ENCODE results near the gene TMCO4.
"Not testable (repeated sequence)": the region's sequence is repeated elsewhere in the genome, so short reads cannot be mapped to it uniquely, and the experiment has no call there.

The TMCO4 gene

DNA sequence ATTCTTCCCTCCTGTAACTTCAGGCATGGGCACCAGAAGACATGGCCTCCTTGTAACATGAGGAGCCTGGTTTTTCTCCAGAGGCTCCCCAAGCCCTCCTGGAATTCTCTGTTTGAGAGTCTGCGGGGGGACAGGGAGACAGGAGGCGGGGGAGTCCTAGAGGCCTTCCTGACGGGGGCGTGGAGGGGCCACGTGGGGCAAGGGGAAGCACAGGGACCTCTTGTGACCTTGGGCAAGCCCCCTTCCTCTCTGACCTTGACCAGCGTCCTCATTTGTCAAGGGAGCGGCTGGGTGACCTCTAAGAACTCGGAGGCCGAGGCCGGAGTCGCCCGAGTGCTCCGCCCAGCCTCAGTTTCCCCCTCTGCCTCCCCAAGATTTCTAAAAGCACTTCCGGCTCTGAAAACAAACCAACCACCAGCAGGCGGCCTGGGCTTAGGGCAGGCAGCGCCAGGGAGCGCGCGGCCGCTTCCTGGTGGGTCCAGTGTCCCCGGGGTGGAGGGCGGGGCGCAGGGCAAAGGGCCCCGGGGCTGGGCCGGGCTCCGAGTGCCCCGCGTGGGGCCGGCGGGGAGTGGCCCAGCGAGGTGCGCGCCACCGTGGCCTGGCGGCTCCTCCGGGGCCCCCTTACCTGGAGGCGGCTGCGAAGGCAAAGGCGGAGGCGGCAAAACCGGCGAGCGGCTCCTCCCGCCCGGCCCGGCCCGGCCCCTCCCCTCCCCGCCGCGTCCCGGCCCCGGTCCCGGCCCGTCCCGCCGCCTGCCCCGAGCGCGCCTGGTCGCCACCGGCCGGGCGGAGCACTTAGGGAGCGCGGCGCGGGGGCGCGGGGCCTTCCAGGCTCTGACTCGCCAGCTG, at the start of gene TMCO4:
Gene TMCO4, minus strand, starts transcription at position 687 of the 846 bp plus-strand sequence. CDS start 19,158 bp downstream, outside the sequence.
- peak; percentile 18 for DNase-seq (ENCODE audit: low read depth)

DNA sequence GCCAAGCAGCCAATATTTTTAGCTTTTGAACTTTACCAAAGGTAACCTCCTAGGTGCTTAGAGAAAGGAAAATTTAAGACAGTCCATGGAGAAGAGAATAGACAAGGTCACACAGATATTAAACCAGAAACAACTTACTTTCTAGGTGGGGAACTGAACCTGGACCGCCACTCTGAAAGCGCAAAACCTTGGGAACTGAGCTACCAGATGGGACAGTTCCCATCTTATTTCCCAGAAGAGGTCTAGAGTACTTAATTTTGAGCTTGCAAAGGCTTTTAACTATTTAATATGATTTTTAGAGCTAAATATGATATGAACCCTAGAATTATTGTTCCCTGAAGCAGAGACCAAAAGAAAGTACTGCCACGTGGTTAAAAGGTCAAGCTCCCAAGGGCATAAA, 49.6 kb upstream of the TMCO4 start:
- not testable (repeated sequence) for DNase-seq (ENCODE audit: low read depth)

DNA sequence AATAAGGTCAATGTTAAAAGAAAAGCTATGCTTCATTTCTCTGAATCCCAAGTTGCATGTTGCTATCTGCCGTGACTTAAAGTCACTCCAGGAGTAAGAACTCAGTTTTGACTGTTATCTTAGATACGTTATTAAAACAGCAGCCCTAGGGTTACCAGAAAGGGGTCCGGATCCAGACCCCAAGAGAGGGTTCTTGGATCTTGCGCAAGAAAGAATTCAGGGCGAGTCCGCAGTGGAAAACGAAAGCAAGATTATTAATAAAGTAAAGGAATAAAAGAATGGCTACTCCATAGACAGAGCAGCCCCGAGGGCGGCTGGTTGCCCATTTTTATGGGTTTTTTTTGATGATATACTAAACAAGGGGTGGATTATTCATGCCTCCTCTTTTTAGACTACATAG, 47.6 kb upstream of the TMCO4 start:
- DNase-seq (ENCODE audit: low read depth): not testable (repeated sequence)

DNA sequence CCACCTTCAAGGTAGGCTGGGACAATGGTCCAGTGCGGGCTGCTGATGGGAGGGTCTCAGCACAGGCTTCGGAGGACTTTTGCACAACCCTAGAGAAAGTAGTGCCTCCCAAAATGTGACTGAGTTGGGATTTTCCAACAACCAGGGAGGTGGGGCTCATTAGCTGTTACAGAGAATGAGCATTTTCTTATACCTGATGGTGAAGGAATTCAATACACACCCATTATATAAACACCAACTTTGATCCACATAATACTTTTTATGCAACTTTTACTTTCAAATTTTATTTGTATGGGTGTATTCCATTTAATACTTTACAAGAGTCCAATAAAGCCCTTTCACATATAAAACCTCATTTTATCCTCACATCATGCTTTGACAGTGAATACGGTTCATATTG, 46.6 kb upstream of the TMCO4 start:
- DNase-seq (ENCODE audit: low read depth): no peak

DNA sequence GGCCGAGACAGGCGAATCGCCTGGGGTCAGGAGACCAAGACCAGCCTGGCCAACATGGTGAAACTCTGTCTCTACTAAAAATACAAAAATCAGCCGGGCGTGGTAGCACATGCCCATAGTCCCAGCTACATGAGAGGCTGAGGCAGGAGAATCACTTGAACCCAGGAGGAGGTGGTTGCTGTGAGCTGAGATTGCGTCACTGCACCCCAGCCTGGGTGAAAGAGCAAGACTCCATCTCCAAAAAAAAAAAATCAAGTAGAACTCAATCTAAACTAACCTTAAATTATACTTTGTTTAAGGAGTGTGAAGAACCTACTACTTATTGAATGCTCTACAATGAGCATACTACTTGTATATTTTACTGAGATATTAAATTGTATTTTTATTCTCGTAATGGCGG, 45.8 kb upstream of the TMCO4 start:
- DNase-seq (ENCODE audit: low read depth): no peak

DNA sequence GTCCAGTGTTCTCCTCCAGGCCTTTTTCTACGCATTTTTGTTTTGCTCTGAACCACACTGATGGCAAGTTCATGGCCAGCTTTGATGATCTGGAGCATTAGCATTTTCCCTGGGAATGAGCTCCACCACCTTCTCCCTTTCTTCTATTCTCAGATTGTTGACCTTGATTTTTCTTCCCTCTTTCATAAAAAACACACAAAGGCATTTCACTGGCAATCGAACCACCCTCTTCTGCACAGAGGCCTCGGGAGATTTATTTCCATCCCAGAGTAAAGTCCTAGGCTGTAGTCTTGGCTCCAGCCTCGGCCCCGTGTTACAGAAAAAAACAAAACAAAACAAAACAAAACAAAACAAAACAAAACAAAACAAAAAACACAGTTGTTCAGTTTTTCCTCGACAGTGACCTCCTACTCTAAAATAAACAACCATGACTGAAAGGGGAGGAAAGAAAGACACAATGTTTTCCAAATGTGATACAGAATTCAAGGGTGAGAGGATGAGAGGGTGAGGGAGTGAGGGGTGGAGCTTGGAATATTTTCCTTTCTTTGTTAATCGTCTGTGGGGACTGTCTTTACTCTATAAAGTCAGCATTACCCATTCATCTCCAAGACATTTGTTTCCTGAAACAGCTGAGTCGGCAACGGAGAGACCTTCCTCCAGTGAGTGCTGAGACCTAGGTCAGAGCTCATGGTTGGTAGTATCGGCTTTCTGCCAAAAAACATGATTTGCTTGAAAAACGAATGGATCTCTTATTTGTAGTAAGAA, 45.2 kb upstream of the TMCO4 start:
- no peak for DNase-seq (ENCODE audit: low read depth)

DNA sequence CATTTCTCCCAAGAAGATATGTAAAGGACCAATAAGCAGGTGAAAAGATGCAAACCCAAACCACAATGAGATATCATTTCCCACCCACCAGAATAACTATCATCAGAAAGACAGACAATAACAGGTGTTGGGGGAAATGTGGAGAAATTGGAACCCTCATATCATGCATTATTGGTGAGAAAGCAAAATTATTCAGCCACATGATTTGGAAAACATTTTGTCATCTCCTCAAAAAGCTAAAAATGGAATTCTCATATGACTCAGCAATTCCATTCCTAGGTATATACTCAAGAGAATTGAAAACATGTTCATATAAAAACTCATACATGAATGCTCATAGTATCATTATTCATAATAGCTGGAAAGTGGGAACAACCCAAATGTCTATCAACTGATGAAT, 40.5 kb upstream of the TMCO4 start:
- DNase-seq (ENCODE audit: low read depth): no peak

DNA sequence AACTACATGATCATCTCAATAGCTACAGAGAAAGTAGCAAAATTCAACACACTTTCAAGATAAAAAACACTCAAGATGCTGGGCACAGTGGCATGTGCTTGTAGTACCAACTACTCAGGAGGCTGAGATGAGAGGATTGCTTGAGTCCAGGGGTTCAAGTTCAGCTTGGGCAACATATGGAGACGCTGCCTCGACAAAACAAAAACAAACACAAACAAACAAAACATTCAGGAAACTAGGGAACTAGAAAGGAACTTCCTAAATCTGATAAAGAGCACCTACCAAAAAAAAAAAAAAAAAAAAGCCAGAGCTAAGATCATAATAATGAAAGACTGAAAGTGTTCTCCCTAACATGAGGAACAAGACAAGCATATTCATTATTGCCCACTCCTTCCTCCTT, 38.1 kb upstream of the TMCO4 start:
- no peak for DNase-seq (ENCODE audit: low read depth)

DNA sequence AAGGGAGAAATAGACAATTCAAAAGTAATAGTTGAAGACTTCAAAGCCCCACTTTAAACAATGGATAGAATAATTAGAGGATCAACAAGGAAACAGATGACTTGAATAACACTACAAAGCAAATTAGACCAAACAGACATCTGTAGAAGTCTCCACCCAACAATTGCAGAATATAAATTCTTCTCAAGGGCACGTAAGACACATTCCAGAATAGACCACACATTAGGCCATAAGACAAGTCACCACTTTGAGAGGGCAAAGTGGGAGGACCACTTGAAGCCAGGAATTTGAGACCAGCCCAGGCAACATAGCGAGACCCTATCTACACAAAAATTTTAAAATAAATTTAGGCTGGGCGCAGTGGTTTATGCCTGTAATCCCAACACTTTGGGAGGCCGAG, 35.9 kb upstream of the TMCO4 start:
- DNase-seq (ENCODE audit: low read depth): no peak

DNA sequence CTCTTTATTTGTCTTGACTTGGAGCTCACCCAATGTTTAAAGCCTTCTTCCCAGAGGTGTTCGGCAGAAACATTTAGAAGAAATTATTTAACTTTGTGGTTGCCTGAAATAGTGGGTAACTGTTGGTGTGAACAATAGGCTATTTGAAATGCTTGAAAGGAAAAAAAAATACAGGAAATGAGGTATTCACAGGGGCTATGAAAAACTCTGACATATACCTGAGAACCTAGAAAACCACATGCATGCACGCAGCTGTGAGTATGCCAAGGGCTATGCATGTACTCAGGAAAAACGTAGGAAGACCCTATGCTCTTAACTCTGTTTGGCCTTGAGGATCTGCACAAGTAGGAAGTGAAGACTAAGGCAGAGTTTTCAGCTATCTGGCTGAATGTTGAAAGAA, 31.7 kb upstream of the TMCO4 start:
- DNase-seq (ENCODE audit: low read depth): no peak

DNA sequence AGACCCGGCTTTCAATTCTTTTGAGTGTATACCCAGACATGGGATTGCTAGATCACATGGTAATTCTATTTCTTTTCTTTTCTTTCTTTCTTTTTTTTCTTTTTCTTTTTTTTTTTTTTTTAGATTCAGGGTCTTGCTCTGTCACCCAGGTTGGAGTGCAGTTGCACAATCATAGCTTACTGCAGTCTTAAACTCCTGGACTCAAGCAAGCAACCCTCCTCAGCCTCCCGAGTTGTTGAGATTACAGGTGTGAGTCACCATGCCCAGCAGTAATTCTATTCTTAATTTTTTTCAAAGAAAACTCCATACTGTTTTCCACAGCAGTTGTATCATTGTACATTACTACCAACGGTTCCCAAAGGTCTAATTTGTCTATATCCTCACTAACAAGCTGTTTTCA, 28.8 kb upstream of the TMCO4 start:
- no peak for DNase-seq (ENCODE audit: low read depth)

DNA sequence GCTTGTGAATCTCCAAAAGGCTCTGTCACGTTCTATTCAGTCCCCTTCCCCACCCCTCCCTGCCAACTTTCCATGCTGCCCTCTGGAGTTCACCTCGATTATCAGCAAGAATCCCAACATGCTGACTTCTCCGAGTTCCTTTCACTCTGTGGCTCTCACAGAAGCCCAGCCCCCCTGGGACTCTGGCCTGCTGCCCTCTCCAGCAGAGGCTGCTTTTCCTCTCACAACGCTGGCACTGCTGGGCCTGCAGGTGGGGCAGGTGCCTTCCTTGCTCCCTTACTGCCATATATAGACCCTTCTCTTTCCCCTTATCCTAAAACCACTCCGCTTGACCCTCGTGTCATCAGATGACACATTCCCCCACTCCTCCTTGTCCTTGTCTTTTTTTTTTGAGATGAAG, 25.6 kb upstream of the TMCO4 start:
- DNase-seq (ENCODE audit: low read depth): no peak

DNA sequence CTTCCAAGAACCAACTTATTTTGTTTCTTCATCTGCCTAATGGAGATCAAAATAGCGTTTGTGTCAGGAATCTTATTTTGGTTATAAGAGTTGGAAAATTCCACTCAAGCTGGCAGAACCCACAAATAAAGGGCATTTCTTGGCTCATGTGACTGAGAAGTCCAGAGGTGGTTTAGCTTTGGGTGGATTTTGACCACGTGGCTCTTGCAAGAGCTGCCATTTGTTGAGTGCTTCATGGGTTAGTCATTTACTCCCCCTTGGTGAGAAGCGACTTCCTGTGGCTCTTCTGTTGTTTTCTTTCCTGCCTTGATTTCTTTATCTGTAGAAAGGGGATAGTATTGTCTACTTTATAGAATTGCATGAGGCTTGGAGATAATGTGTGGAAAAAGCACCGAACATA, 24.8 kb upstream of the TMCO4 start:
- DNase-seq (ENCODE audit: low read depth): no peak

DNA sequence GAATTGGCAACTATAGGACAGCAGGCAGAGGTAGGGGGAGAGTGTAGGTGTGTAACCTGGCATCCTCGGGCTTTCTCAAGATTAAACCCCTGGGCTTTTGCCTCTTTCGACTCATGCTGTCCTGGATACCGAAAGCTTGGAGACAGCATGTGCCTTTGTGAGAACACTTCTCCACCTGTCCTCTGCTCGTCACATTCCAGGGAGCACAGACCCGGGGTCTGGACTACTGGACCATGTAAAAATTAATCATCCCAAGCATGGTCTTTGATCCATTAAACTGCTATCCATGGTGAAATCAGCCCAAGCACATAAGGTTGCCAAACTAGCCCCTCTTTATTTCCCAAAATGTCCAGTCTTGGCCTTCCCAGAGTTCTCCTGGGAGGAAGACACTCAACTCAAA, 24.3 kb upstream of the TMCO4 start:
- DNase-seq (ENCODE audit: low read depth): no peak

DNA sequence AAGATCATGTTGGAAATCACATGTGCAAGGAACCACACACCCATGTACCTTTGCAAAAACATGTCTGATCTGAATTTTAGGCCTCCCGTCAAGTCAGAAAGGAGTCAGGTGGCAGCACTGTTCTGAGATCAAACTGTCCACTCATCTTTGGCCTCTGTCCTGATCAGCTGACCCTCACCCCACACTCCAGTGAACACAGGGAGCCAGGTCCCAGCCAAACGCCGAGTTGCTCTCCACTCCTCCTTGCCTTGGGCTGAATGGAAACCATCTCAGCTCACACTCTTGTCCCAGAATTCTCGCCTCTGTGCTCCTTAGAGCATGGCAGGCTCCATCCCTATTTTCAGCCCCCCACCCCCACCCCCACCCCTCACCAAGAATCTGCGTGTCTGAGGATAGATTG, 20.0 kb upstream of the TMCO4 start:
- DNase-seq (ENCODE audit: low read depth): no peak

DNA sequence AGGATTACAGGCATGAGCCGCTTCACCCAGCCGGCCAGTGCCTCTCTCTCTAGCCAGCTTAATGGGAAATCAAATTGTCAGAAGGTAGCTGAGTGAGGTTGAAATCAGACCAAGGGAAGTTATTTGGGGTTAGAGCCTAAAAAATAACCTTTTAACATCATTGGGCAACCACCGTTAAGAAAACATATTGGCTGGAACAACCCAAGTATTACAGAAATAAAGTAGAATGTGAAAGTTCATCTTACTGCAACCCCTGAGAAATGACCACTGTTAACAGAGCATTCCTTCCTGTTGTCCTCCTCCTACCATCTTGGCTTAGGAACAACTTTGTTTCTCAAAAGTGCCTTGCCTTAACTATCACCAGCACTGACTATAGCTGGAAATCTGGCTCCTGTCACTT, 18.6 kb upstream of the TMCO4 start:
- no peak for DNase-seq (ENCODE audit: low read depth)

DNA sequence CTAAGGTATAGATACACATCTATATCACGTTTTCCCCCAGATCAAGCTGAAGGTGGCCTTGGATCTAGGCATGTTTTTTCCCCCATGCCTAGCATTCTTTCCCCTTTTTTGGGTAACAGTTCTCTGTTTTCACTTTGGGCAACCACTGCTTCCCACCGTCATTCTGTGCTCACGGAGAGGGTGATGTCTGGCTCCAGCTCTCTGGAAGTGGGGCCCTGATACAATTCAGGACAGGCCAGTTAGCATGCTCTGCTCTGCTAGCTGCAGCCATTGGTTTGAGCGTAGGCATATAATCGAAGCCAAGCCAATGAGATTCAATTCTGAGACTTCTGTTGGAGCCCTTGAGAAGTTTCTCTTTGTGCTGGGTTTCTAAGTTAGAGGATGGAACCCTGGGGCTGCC, 17.4 kb upstream of the TMCO4 start:
- no peak for DNase-seq (ENCODE audit: low read depth)

DNA sequence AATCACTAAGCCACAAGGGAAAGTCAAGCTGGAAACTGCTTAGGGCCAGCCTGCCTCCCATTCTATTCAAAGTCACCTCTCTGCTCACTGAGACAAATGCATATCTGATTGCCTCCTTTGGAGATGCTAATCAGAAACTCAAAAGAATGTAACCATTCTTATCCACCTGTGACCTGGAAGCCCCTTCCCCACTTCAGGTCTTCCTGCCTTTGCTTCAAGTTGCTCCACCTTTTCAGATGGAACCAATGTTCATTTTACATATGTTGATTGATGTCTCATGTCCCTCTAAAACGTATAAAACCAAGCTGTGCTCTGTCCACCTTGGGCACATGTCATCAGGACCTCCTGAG, 17.0 kb upstream of the TMCO4 start:
- DNase-seq (ENCODE audit: low read depth): not testable (repeated sequence)

DNA sequence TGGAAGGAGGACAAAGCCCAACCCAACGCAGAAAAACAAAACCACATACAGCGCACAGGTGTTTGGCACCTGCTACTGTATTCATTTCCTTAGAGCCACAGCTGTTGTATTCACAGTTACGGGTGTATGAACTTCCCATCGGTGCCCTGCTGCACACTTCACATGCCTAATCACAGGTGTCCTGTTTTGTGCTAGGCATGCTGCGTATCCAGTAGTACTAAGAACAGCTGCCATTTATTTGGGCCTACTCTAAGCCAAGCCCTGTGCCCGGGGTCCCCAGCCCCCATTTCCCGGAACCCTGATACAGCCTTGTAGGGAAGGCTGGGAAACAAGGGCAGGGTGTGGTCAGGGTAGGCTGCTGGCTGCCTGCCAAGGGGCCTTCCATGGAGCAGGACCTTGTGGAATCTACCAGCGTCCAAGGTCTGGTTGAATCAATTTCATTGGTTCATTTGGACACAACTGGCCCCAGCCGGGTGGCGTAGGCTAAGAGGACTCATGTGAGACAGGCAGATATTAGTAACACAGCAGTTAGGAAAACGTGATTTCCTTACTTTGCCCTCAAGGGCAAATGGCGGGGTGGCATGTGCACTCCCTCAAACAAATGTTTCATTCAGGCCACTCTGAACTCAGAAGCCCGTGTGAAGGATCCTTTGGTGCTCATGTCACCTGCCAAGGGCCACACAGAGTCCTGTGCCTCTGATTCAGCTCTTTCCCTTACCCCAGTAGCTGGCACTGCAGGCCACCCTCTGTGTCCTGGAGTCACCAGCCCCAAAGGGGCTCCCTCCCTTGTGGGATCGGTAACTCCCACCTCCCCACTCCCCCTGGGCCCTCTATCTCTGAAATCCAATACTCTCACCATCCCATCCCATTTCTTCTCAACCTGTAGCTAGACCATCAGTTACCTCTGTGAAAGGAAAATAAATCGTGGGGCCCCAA, 16.4 kb upstream of the TMCO4 start:
- no peak for DNase-seq (ENCODE audit: low read depth)

DNA sequence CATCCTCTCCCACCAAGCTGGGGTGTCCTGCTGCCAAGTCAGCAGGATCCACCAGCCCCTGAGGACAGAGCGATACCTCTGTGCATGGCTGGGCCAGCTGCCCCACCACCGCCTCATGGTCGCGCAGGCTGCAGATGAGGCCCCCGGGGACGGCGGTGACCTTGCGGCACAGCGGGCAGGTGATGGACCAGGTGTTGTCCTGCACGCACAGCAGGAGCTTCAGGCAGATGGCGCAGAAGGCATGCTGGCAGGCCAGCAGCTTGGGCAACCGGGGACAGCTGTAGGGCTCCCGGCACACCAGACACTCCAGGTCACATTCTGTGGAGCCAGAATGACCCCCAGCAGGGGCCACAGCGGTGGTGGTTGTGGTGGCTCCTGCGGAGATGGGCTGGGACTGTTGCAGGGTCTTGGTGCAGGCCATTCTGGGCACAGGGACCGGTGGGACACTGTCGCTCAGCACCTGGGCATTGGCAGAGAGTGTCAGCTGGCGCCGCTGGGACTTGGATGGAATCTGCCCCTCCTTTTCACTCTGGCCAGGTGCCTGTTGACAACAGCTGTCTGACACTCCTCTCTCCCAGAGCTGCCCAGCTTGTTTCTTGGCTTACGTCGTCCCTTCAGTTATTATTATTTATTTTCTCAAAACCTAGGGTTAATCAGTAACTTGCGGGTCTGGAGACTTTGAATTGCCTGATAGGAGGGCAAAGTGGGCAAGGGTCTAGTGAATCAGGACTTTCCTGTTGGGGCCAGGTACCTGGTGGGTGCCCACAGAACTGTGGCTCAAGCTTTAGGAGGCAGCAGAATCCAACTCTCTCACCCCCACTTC, 15.2 kb upstream of the TMCO4 start, which contains the start of gene RNF186:
Gene RNF186, minus strand, starts transcription at position 603 of the 823 bp plus-strand sequence. Its CDS starts 182 bp downstream, at position 421.
- DNase-seq (ENCODE audit: low read depth): no peak

DNA sequence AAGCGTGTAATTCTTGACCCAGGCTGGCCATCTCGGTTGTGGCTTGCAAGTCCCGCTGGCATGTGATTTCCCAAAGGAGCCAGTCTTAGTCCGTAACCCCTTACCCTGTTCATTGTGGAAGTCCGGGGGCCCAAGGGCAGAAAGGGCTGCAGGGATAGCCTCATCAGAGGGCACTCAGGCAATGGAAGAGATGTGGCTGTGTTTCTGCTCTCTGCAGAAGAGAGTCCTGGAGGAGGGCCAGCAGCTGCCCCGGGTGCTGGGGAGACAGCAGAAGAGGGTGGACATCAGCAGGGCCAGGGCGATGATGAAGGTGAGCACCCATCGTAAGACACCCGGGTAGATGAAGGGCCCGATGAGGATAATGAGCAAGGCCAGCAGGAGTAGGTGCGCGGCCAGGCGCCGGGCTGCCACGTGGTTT, 14.5 kb upstream of the TMCO4 start:
- no peak for DNase-seq (ENCODE audit: low read depth)

DNA sequence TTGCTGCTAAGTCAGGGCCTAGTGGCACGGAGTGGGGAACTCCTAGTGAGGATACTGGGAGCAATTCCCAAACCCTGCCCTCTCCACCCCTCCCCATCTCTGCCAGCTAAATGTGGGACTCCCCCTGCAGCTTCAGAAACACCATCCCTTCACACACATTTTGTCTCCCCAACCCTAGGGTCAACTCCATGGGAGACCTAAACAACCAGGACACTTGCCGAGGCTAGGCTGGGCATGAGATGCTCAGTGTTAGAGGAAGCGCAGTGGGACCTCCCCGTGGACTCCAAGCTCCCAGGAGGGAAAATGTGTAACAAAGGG, 13.9 kb upstream of the TMCO4 start:
- no peak for DNase-seq (ENCODE audit: low read depth)
